HepG2 (cell line): ENCODE results near the gene TTC16. TPM values are rescaled to one million over a fixed set of nuclear protein-coding genes. Genes with fewer than 3 reads are reported as not detected.

Source experiments
- ATF7 ChIP-seq, 2 experiments: fragments of 450-650 bp in 1 of 2; sonication (generic) in 1 of 2; formaldehyde crosslinking in 1 of 2; IDR thresholded peaks; 2 replicates each; pipeline versions ENCODE4 v1.4.0 to v1.6.1; 2016 to 2020; ENCODE audit warnings: antibody characterized with exemption in 1 of 2, mild to moderate bottlenecking in 1 of 2, missing genetic modification reagents in 1 of 2
- EZH2 ChIP-seq: conservative IDR thresholded peaks from 2 replicates; pipeline ENCODE4 v1.6.1; 2012; ENCODE audit warnings: mild to moderate bottlenecking, low read depth, low read length, moderate library complexity
- HMGXB3 ChIP-seq: sonication (generic); formaldehyde crosslinking; IDR thresholded peaks from 2 replicates; pipeline ENCODE4 v1.4.0; 2020; ENCODE audit warnings: missing genetic modification reagents, borderline replicate concordance
- KDM6A ChIP-seq: IDR thresholded peaks from 2 replicates; pipeline ENCODE4 v1.6.1; 2016; ENCODE audit warnings: low read depth
- MAFK ChIP-seq, 2 experiments: IDR thresholded peaks in 1 of 2; conservative IDR thresholded peaks in 1 of 2; 2 replicates each; pipeline ENCODE4 v1.6.1; 2011; ENCODE audit warnings: improper control_type of control experiment in 2 of 2, low read length in 2 of 2
- NKX3-1 ChIP-seq: sonication (generic); formaldehyde crosslinking; IDR thresholded peaks from 2 replicates; pipeline ENCODE4 v1.5.0; 2020; ENCODE audit warnings: missing genetic modification reagents
- PTBP1 ChIP-seq: fragments of 200-400 bp; formaldehyde crosslinking; IDR thresholded peaks from 2 replicates; pipeline ENCODE4 v1.6.1; 2018; ENCODE audit warnings: low read length, low read depth; ENCODE audit not compliant: poor library complexity, severe bottlenecking
- RARG ChIP-seq: sonication (generic); formaldehyde crosslinking; IDR thresholded peaks from 2 replicates; pipeline ENCODE4 v1.4.0; 2020; ENCODE audit warnings: low read depth, mild to moderate bottlenecking, missing genetic modification reagents
- SRF ChIP-seq: IDR thresholded peaks from 2 replicates; pipeline ENCODE4 v1.6.1; 2011; ENCODE audit warnings: mild to moderate bottlenecking, low read depth, low read length, moderate library complexity
- THAP9 ChIP-seq: sonication (generic); formaldehyde crosslinking; IDR thresholded peaks from 2 replicates; pipeline ENCODE4; 2020; ENCODE audit warnings: missing genetic modification reagents, mild to moderate bottlenecking, borderline replicate concordance
- ZBTB44 ChIP-seq: sonication (generic); formaldehyde crosslinking; IDR thresholded peaks from 2 replicates; pipeline ENCODE4 v1.4.0; 2020; ENCODE audit warnings: missing genetic modification reagents
- ZBTB8A ChIP-seq: sonication (generic); formaldehyde crosslinking; IDR thresholded peaks from 2 replicates; pipeline ENCODE4 v1.4.0; 2020; ENCODE audit warnings: mild to moderate bottlenecking, low read depth, missing genetic modification reagents, borderline replicate concordance
- ZIK1 ChIP-seq: sonication (generic); formaldehyde crosslinking; IDR thresholded peaks from 2 replicates; pipeline ENCODE4 v1.5.0; 2020; ENCODE audit warnings: mild to moderate bottlenecking, low read depth, missing genetic modification reagents, borderline replicate concordance
- ZNF230 ChIP-seq: sonication (generic); formaldehyde crosslinking; IDR thresholded peaks from 2 replicates; pipeline ENCODE4 v1.4.0; 2020; ENCODE audit warnings: mild to moderate bottlenecking, missing genetic modification reagents
- ZNF782 ChIP-seq: sonication (generic); formaldehyde crosslinking; IDR thresholded peaks from 2 replicates; pipeline ENCODE4 v1.4.0; 2020; ENCODE audit warnings: missing genetic modification reagents, mild to moderate bottlenecking, borderline replicate concordance
- ZNF878 ChIP-seq: sonication (generic); formaldehyde crosslinking; IDR thresholded peaks from 2 replicates; pipeline ENCODE4 v1.8.1; 2023; ENCODE audit warnings: mild to moderate bottlenecking, missing genetic modification reagents, moderate library complexity
- polyA plus RNA-seq, 8 experiments: library from polyadenylated mRNA; depleted of rRNA in 3 of 8; stranded (reverse) in 7 of 8; unstranded in 1 of 8; fragments of >200 nt; fragmentation: Illumina TruSeq in 4 of 8; extraction: Trizol in 4 of 8; gene quantifications; 2 replicates each; pipeline versions ENCODE4 v1.2.1 to v1.2.3, GENCODE V29; 2011 to 2016; ENCODE audit warnings: low read depth in 4 of 8, missing spikeins in 1 of 8, mixed read lengths in 1 of 8; ENCODE audit not compliant: insufficient read depth in 1 of 8
- total RNA-seq, 5 experiments: library from RNA; depleted of rRNA; stranded (reverse); fragments of >200 nt; fragmentation: Illumina TruSeq; extraction: Trizol; gene quantifications; 2 replicates each; pipeline ENCODE4 v1.2.3, GENCODE V29; 2016; ENCODE audit warnings: low read depth in 1 of 5
- TF ChIP-seq, protein P1 (sequence below): sonication (generic); formaldehyde crosslinking; IDR thresholded peaks from 2 replicates; pipeline ENCODE4 v1.4.0; 2020; ENCODE audit warnings: missing genetic modification reagents

Gene TTC16
- total and polyA plus RNA-seq, 2 of the 13 experiments (the other 11 are each of a cell fraction or from before 2014, with no cell fraction given): not detected

DNA sequence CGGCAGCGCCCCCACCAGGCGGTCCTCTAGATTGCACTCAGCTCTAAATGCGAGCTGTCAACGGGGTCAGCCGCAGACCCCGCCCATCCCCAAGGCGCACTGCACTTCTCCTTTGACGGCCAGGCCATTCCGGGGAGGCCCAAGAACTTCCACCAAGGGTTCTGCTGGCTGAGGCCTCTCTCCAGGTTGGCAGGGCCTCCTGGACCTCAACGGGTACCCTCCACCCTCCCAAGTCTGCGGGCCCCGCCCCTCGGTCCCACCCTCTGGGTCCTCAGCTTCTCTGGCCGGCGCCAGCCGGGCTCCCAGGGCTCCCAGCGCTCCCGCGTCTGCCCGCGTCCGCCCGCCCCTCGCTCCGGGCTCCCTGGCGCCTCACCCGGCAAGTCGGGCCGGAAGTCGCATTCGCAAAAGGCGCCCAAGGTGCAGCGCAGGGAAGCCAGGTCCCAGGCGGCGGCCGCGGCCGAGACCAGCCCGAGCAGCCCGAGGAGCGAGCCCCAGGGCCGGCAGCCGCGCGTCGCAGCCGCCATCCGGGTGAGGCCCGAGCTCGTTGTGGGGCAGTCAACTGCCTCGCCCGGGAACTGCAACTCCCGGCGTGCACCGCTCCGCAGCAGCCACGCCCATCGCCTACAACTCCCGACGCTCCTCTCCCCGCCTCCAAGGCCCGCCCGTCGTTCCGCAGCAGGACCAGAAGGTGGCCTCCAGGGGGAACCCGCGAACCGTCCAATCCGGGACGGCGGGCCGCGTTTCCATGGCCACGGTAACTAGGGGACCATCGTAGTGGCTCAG, 19.1 kb downstream of the TTC16 start, which contains the start of gene TOR2A (continued):
- peak; percentile 79; the same call in 1 of the 2 replicates for TF ChIP-seq ZNF782
- TF ChIP-seq SRF: no peak
- TF ChIP-seq PTBP1: no peak
- TF ChIP-seq ZBTB8A (CRISPR knock-in tag): no peak
- TF ChIP-seq ZIK1: 0 out of 2 replicates have a peak, but pooled peaks have one; percentile 4
- no peak for TF ChIP-seq ZNF878 (CRISPR knock-in tag)
- peak; percentile 78; the same call in 1 of the 2 replicates for TF ChIP-seq RARG (CRISPR knock-in tag)
- peak; percentile 95 for TF ChIP-seq ZNF230 (CRISPR knock-in tag)
- peak; percentile 7; the same call in 1 of the 2 replicates for TF ChIP-seq THAP9 (CRISPR knock-in tag)
- TF ChIP-seq ZBTB44 (CRISPR knock-in tag): no peak
- TF ChIP-seq HMGXB3 (CRISPR knock-in tag): no peak
- TF ChIP-seq, protein P1, sequence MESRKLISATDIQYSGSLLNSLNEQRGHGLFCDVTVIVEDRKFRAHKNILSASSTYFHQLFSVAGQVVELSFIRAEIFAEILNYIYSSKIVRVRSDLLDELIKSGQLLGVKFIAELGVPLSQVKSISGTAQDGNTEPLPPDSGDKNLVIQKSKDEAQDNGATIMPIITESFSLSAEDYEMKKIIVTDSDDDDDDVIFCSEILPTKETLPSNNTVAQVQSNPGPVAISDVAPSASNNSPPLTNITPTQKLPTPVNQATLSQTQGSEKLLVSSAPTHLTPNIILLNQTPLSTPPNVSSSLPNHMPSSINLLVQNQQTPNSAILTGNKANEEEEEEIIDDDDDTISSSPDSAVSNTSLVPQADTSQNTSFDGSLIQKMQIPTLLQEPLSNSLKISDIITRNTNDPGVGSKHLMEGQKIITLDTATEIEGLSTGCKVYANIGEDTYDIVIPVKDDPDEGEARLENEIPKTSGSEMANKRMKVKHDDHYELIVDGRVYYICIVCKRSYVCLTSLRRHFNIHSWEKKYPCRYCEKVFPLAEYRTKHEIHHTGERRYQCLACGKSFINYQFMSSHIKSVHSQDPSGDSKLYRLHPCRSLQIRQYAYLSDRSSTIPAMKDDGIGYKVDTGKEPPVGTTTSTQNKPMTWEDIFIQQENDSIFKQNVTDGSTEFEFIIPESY: peak; percentile 77; the same call in 1 of the 2 replicates
- TF ChIP-seq KDM6A (CRISPR knock-in tag): no peak
- no peak for TF ChIP-seq MAFK (conservative IDR thresholded peaks at IDR 0.05 in 1 of 2, IDR thresholded peaks at IDR 0.05 in 1 of 2; ENCODE audit: low read length in 2 of 2)
- TF ChIP-seq ATF7 (IDR thresholded peaks at IDR 0.05): no peak
- TF ChIP-seq ATF7 (CRISPR knock-in tag; IDR thresholded peaks at IDR 0.05): peak; percentile 70; the same call in 1 of the 2 replicates
- no peak for TF ChIP-seq EZH2
- TF ChIP-seq NKX3-1 (CRISPR knock-in tag): no peak
